ENCODE results near the gene RHOT1.
A peak's percentile ranks its signal among the peaks of the same experiment; 100 is the strongest.
"Not testable (repeated sequence)": the region's sequence is repeated elsewhere in the genome, so short reads cannot be mapped to it uniquely, and the experiment has no call there.

The RHOT1 gene

DNA sequence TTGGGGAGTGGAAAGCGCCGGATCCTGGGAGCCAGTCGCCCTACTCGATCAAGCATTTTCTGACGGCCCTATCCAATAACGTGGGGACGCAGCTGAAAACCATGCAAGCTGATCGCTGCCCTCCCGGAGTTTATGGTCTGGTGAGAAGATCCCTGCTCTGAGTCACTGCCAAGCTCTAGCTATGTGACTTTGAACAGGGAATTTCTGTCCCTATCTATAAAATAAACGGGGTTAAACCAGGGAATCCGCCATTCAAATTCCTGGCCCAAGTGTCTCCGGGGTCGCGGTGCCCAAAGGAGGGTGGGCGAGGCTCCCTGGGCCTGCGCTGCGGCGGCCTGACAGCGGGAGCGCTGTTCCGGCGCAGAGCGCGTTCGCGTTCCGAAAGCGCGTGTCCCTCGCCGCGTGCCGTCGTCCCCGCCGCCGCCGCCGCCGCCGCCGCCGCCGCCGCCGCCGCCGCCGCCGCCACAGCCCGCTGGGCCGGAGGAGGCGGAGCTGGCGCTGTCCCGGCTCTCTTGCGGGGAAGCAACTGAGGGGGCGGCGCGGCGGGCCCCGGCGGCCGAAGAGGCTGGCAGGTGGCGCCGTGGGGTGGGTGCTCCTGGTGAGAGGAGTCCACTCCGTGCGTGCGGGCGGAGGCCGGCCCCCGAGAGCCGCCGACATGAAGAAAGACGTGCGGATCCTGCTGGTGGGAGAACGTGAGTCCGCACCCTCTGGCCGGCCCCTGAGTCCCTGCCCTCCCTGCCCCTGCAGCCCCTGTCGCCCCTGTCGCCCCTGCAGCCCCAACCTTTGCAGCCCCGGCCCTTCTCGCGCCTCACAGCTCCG lies at the start of gene RHOT1:
Gene RHOT1 (plus strand): TSS at position 465 of the 819 bp plus-strand sequence. CDS start 191 bp downstream, at position 656.
- peak; percentile 86 for DNase-seq

DNA sequence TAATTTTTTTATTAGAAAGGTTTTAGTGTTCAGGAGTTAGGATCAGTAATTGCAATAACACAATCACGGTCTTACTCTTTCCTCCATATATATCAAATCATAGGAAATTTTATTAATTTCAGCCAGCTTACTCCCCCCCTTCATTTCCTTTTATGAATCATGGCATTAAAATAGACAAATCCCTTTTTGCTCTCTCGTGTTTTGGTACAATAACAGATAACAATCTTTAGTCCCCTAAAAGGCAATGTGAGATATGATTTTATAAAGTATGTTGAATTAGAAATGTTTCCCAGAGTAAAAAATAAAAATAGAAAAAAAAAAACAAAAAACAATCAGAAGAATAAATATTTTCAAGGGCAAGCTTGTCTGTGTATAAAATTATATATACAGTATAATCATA lies 42.6 kb upstream of the RHOT1 start:
- DNase-seq: no peak

DNA sequence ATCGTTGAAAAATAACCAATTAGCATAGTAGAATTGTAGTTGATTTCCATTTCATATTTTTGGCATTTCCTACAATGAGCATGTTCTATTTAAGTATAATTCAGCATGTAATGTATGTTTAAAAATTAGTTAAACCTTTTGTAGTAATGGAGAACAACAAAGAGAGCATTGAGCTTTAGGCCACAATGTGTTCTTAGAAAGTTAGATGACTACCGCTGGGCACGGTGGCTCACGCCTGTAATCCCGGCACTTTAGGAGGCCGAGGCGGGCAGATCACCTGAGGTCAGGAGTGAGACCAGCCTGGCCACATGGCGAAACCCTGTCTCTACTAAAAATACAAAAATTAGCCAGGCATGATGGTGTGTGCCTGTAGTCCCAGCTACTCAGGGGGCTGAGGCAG lies 42.0 kb upstream of the RHOT1 start:
- not testable (repeated sequence) for DNase-seq

DNA sequence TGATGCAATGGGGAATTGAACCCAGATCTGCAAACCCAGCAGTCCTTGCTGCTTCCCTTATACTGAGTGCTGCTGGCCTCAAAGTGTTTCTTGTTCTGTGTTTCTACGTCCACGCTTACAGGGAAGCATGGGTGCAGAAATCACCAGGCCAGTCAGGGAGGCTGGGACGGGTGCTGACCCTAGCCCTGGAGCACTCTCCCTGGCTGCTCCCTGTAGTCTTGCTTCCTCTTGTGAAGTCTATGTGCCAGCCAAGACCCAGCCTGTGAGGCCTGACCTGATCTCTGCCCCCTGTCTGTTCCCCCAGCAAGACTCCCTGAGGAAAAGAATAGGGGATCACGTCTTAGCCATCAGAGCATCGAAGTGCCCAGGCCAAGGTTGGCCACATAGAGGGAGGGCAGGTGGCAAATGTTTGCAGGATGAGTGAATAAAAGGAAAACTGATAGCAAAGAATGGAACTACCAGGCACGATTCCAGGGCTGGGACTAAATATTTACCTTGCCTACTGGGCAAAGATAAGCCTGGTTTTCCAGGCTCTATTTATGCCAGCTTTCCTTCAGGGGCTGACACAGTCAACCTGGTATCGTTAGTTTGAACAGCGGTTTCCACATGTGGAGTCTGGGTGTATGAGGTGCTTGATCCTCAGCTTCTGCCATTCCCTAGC lies 41.2 kb upstream of the RHOT1 start:
- DNase-seq: no peak

DNA sequence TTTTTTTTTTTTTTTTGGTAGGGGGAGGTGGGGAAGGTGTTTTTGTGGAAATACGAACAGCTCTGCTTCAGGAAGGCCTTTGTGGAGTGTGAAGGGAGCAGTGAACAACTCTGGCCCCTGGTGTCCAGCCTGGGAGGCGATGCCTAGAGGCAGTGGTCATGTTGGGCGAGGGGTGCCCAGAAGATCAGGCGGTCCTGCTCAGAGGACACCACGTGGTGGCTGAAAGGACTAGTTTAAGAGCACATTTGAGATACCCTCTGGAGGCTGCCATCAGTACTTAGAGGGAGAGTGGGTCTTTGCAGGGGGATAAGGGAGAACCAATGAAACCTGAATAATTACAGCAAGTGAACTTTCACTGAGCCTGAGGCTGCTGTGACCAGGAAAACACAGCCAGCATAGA lies 40.1 kb upstream of the RHOT1 start:
- no peak for DNase-seq

DNA sequence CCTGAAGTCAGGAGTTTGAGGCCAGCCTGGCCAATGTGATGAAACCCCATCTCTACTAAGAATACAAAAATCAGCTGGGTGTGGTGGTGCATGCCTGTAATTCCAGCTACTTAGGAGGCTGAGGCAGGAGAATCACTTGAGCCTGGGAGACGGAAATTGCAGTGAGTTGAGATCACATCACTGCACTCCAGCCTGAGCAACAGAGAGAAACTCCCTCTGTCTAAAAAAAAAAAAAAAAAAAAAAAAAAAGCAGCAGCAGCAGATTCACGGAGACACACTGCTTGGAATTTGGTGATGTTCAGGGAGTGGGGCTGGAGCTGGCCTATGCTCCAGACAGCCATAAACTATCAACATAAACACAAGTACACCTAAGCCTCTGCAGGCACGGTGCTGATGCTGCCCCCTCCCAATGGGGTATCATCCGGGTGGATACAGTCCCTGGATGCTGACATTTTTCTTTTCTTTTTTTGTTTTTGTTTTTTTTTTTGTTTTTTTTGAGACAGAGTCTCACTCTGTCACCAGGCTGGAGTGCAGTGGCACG lies 39.6 kb upstream of the RHOT1 start:
- DNase-seq: no peak

DNA sequence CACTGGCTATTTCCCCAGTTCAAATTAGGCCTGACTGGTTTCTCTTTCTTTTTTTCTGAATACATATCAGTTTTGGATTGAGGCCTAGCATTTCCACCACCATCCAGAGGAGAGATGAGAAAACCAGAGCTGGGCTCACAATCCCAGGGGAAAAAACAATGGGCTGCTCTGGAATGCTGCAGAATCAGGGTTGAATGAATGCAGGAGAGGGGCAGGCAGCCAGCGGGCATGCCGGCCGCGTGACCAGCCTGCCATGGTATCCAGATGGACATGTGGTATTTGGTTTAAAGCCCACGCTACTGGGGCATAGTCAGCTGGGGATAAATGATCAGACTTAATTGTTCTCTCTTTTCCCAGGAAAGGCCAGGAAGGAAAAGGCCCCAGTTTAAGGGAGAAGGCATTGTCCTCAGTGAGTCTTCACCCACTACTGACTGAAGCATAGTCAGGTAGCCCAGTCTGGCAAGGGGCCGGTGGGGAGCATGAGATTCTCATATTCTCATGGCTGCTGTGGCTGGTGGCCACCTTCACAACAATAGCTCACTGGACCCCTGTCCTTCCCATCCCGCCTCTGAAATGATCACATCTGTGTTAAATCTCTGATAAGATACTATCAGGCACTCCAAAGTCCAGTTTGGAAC lies 38.7 kb upstream of the RHOT1 start:
- no peak for DNase-seq

DNA sequence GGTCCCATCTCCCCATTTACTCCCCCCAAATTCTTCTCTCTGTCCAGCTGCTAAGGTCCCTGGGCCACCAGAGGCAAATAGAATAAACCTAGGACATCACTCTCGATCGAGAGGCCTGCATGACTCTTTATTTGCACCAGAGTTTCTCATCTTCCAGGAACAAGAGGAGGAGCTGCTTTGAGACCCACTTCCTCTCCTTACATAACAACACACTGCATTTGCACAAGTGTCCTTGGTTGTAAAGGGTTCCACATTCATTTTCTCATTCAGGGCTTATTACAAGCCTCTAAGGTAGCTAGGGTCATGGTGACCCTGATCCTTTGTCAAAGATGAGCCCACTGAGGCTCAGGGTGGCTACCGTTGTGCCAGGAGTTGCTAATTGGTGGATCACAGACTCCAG lies 38.1 kb upstream of the RHOT1 start:
- no peak for DNase-seq

DNA sequence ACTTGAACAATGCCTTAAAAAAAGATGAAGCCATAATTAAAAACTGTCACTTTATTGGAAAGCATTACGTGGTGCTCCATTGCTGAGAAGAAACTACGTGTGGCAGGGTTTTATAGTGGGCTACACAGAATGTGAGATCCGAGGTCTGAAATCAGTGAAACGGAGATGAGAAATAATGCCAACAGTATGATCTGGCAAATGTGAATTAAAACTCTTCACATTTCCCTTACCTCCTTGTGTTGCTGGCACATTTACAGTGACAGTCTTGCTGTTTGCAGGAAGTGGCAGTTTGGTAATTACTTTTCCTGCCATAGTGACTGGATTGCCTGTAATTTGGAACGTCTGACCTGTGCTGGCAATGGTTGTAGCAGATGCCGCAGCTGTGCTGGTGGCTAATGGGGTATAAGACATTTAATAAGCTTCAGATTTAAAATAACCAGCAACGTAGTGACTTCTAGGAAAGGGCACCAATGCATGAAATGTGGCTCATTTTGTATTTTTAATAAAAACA lies 35.8 kb upstream of the RHOT1 start:
- not testable (repeated sequence) for DNase-seq

DNA sequence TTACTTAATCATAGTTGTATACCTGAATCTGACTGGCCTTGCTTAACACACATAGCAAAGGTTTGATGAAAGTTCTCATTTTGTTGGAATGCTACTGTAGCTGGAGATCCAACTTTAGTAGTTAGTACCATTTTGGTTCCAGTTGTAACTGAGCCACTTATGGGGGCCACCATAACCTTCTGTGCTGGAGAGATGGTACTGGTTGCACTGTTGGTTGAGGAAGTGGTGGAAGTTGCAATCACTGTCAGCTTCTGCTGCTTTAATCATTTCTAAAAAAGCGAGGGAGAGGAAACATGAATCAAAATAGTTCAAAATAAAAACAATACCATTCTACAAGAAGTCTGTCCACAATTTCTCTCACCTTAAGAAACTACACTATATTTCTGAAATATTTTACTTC lies 35.1 kb upstream of the RHOT1 start:
- not testable (repeated sequence) for DNase-seq

DNA sequence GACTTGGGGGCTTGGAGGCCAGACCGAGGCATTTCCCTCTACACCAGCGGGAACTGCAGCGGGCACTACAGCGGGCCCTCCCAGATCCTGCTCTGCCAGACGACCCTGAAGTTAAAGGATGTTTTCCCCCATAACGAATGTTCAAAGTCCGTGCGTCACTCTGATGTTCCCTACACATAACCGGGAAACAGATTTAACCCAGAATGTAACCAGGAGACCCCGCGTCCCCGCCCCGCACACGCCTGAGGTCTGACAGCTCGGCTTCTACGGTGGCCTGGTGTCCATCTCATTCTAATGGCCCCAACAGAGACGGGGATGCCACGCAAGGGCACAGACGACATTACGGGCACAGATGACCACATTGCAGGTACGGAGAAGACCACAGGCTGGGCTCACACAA lies 31.7 kb upstream of the RHOT1 start:
- no peak for DNase-seq

DNA sequence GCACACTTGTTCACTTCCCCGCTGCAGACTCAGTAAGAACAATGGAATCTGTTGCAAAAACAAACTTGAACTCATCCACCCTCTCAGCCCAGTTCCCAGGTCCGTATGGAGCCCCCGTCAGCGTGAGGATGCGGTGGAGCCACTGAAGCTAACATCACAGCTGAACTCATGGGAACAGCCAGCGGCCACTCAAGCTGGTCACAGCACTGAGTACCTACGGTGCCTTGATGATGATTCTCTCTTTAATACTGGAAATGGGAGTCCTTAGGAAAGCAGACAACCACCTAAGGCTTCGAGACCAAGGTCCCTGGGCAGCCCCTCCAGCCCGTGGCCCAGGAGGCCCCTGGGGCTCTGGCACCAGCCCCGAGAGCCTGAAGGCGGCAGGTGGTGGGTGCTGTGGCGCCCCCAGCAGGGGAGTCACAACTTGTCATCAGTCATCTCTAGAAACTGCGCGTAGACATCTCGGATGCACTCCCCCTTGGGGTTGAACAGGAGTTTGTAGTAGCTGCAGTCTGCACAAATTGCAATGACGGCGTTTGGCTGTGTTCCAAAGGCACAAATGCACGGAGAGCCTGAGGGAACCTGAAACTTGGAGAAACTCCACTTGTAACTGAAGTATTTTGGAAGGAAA lies 31.0 kb upstream of the RHOT1 start:
- peak; percentile 79 for DNase-seq

DNA sequence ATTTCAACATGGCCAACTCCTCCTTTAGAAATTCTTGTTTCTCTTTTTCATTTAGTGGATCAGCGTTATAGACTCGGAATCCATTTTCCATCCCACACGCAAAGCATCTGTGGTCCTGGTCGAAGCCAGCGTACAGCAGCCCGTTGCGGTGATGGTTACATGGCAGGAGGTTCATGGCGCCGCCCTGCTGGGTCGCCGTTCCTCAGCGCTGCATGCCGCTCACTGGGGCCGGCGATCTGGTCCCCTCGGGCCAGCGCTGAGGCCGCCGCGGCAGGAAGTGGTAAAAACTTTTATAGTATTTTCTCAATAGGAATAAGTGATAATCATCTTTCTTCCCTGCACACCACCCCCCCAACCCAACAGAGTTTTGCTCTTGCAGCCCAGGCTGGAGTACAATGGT lies 29.9 kb upstream of the RHOT1 start:
- DNase-seq: no peak

DNA sequence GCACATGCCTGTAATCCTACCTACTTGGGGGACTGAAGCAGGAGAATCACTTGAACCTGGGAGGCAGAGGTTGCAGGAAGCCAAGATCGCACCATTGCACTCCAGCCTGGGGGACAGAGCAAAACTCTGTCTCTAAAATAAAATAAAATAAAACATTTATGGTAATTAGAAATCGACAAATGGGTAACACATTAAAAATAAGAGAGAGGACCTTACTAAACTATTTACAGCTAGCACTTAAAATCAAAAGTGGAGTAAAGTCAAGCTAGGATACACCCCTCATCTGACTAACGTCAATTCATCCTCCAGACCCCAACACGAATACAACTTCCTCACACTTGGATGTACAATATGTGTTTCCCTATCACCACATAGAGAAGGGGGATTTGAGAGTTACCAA lies 27.8 kb upstream of the RHOT1 start:
- DNase-seq: no peak

DNA sequence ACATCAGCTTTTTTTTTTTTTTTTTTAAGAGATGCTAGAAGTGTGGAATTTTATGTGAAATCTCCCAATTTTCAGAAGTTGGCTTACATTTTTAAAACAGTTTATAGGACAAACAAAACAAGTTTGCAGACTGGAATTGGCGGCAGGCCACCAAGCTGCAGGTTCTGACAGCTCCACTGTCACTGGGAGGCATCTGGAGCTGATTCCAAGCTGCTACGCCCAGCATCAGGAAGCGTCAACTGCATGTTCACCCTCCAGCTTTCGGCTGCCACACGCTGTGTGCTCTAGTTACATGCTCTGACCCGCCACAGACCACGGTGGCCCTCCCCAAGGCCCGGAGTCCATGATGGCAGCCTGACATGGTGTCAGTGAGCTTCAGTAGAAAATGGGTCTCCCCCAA lies 26.8 kb upstream of the RHOT1 start:
- DNase-seq: not testable (repeated sequence)

DNA sequence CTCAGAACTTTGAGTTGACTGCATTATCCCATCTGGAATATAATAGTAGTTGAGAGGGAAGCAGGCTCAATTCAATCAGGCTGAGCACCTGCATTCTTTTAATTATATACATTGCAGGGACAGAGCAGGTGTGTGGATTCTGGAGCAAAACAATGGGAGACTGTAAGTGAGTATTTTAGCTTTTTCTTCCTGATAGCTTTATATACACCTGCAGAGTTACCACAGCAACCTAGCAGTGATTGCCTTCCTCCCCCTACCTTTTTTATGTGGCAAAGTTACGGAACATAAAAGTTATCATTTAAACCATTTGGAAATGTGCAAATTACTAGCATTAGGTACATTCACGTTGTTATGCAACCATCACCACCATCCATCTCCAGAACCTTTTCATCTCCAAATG lies 25.4 kb upstream of the RHOT1 start:
- DNase-seq: no peak

DNA sequence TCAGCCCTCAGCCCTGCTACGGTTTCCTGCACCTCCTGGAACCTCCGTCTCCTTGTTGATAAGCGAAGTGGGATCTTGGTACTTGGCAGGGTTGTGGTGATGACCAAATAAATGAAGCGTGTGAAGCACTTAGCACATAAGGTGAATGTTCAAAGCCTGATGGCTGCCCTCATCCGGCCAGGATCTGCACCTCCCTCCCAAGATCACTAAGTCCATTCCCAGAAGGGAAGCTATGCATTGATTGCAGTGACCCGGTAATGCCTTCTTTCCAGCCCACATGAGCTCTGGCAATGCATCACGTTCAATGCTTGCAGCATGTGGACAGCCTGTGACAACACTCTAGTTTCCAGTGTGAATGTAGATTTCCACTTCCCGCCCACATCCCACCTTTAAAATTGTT lies 24.9 kb upstream of the RHOT1 start:
- no peak for DNase-seq

DNA sequence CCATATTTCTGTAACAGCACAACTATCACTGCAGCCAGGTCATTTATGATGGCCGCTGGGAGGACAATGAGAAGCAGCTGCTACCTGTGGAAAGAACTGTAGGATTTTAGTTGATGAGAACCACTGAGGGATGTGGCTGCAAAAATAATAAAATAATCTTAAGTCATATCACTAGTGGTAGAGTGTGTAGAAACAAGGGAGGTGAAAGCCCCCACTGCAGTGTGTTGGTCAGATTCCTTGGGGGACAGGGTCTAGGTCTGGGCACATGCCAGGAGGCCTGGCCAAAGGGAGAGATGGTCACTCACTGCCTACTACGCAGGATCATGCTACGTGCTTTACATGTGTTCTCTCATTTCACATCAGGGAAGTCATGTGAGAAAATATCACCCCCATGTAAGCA lies 24.2 kb upstream of the RHOT1 start:
- not testable (repeated sequence) for DNase-seq

DNA sequence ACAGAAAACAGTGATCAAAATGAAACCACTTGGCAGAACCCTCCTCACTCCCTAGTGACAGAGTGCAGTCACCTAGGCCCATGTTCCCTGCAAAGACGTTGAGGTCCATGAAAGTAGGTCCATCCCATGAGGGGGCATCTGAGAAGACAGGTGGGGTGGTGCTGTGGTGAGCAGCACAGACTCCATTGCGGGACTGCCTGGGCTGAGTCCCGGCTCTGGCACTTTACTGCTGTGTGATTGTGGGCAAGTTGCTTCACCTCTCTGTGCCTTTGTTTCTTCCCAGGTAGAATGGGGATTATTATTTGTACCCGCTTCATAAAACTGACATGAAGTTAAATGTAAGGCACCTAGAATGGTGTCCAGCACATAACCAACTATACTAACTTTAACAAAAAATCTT lies 23.5 kb upstream of the RHOT1 start:
- DNase-seq: no peak

DNA sequence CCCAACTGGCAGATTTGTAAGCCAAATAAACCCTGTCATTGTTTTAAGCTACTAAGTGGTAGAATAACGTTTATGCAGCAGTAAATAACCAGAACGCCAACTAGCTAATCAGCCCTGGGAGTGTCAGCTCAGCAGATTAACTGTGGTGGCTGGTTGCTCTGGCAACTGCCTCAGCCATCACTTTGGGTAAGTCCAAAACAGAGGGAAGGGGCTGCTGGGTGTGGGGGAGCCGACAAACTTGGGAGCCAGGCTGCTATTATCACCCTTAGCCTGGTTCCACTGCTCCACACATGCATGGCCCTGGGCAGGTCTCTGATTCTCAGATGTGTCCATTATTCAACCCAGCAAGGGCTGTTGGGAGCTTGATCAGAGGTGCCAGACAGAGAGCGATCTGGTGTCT lies 22.2 kb upstream of the RHOT1 start:
- no peak for DNase-seq

DNA sequence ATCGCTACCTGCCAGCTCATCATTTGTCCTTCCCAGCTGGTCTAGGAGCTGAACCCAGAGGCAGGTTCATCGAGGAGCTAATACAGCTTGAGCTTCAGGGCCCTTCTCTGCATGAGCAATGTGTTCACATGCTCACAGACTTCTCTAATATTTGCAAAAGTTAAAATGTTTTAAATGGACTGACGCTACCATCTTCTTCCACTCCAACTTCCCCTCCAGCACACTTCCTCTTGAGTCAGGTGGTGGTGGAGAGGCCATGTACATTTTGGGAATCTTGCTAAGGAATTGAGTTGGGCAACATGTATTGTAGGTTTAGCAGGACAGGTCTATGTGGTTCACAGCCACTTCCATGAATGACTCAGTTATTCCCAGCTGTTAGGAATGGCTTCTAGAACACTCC lies 21.6 kb upstream of the RHOT1 start:
- DNase-seq: no peak

DNA sequence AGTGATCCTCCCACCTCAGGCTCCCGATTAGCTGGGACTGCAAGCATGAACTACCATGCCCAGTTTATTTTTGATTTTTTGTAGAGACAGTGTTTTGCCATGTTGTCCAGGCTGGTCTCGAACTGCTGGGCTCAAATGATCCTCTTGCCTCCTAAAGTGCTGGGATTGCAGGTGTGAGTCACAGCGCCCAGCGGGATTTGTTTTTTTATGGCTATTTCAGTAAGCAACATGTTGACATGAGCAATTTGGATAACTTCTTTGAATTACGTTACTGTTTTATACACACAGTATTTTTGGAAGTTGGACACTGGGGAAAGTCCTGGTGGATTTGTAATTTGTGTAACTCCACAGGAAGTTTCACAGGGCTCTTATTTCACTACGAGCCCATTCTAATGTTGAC lies 18.5 kb upstream of the RHOT1 start:
- DNase-seq: peak; percentile 37

All from femur (tissue), 1 donor.